Activated CD4-positive, alpha-beta T cell treated with anti-CD3 and anti-CD28 coated beads, Interleukin-2, amount 50 U/mL, for 16 hours (primary cell): ENCODE data around the gene SLIT1.

Source experiments
- DNase-seq: peaks from one replicate; pipeline ENCODE4 v3.0.0-alpha.2; 2020

The SLIT1 gene

GRCh38 chr10:96996275-96996965 is 189.3 kb downstream of the SLIT1 start:
- DNase-seq = no peak

- DNase-seq = no peak
Observed at GRCh38 chr10:96995851-96996250, 189.9 kb downstream of the SLIT1 start.

GRCh38 chr10:96992721-96993120 is 193.0 kb downstream of the SLIT1 start:
- DNase-seq = no peak

GRCh38 chr10:96991313-96991841 is 194.4 kb downstream of the SLIT1 start:
- DNase-seq = peak; percentile 22

GRCh38 chr10:96988426-96988825 is 197.3 kb downstream of the SLIT1 start:
- no peak for DNase-seq

- no peak for DNase-seq
Observed at GRCh38 chr10:96987842-96988175, 197.9 kb downstream of the SLIT1 start.

- no peak for DNase-seq
Observed at GRCh38 chr10:96987141-96987841, 198.5 kb downstream of the SLIT1 start.

GRCh38 chr10:96986200-96986856 is 199.4 kb downstream of the SLIT1 start:
- no peak for DNase-seq

- DNase-seq = no peak
Observed at GRCh38 chr10:96984541-96985131, 201.1 kb downstream of the SLIT1 start.

- DNase-seq = no peak
Observed at GRCh38 chr10:96982149-96982930, 203.4 kb downstream of the SLIT1 start.

GRCh38 chr10:96978621-96979154 is 207.1 kb downstream of the SLIT1 start:
- DNase-seq = peak; percentile 81

GRCh38 chr10:96975136-96975535 is 210.6 kb downstream of the SLIT1 start:
- no peak for DNase-seq

GRCh38 chr10:96973809-96974747 is 211.7 kb downstream of the SLIT1 start:
- DNase-seq = no peak

- no peak for DNase-seq
Observed at GRCh38 chr10:96972264-96972663, 213.5 kb downstream of the SLIT1 start.

GRCh38 chr10:96971324-96971723 is 214.4 kb downstream of the SLIT1 start:
- DNase-seq = no peak

- no peak for DNase-seq
Observed at GRCh38 chr10:96968682-96969423, 216.9 kb downstream of the SLIT1 start.

- no peak for DNase-seq
Observed at GRCh38 chr10:96967847-96968246, 217.9 kb downstream of the SLIT1 start.

GRCh38 chr10:96964131-96964530 is 221.6 kb downstream of the SLIT1 start:
- no peak for DNase-seq

GRCh38 chr10:96960872-96961271 is 224.9 kb downstream of the SLIT1 start:
- no peak for DNase-seq

GRCh38 chr10:96959733-96960132 is 226.0 kb downstream of the SLIT1 start:
- DNase-seq = no peak
